HT-29 (cell line): Measurements from ENCODE around the gene PGAM2. TPM values are rescaled to one million over a fixed set of nuclear protein-coding genes. Genes with fewer than 3 reads are reported as not detected.

Source experiments
- DNase-seq: peaks from one replicate; pipeline ENCODE4 v3.0.0-alpha.2; 2015; ENCODE audit warnings: low spot score
- total RNA-seq: library from RNA; depleted of rRNA; stranded (reverse); fragments of >200 nt; shearing (Covaris generic); gene quantifications from 2 replicates; pipeline ENCODE4 v1.2.3, GENCODE V29; 2014

Gene PGAM2
- total RNA-seq, 1 experiment from 2014 or later, result 0.56 TPM

- no peak for DNase-seq
These were observed 20.2 kb upstream of the PGAM2 start for GRCh38 chr7:44085546-44085945.

GRCh38 chr7:44084701-44085100 is 19.3 kb upstream of the PGAM2 start:
- no peak for DNase-seq

GRCh38 chr7:44083796-44084195 is 18.4 kb upstream of the PGAM2 start:
- DNase-seq, result no peak

- peak; percentile 98 for DNase-seq
These were observed 17.3 kb upstream of the PGAM2 start for GRCh38 chr7:44082541-44083207.

GRCh38 chr7:44081266-44081748 is 15.9 kb upstream of the PGAM2 start:
- no peak for DNase-seq

GRCh38 chr7:44080686-44081265 is 15.4 kb upstream of the PGAM2 start:
- DNase-seq, result no peak

- no peak for DNase-seq
These were observed 14.8 kb upstream of the PGAM2 start for GRCh38 chr7:44080118-44080517.

GRCh38 chr7:44079331-44080021 is 14.1 kb upstream of the PGAM2 start:
- DNase-seq, result no peak

GRCh38 chr7:44078521-44078920 is 13.2 kb upstream of the PGAM2 start:
- no peak for DNase-seq

GRCh38 chr7:44077681-44078091 is 12.3 kb upstream of the PGAM2 start:
- no peak for DNase-seq

- no peak for DNase-seq
These were observed 11.7 kb upstream of the PGAM2 start for GRCh38 chr7:44077061-44077460.

- peak; percentile 39 for DNase-seq
These were observed 10.9 kb upstream of the PGAM2 start for GRCh38 chr7:44076101-44076895.

GRCh38 chr7:44075296-44076075 is 10.1 kb upstream of the PGAM2 start:
- DNase-seq, result peak; percentile 28

GRCh38 chr7:44074349-44074695 is 9.0 kb upstream of the PGAM2 start:
- DNase-seq, result no peak

GRCh38 chr7:44073664-44074348 is 8.4 kb upstream of the PGAM2 start:
- peak; percentile 90 for DNase-seq

GRCh38 chr7:44072364-44073231 is 7.2 kb upstream of the PGAM2 start:
- DNase-seq, result peak; percentile 78

- DNase-seq, result peak; percentile 21
These were observed 6.5 kb upstream of the PGAM2 start for GRCh38 chr7:44071726-44072363.

GRCh38 chr7:44068054-44068453 is 2.7 kb upstream of the PGAM2 start:
- DNase-seq, result peak; percentile 44
